Progenitor cell of endocrine pancreas (in vitro differentiated cells): Measurements from ENCODE around the gene VMAC. TPM values are rescaled to one million over a fixed set of nuclear protein-coding genes. Genes with fewer than 3 reads are reported as not detected.
A peak's percentile ranks its signal among the peaks of the same experiment; 100 is the strongest.

ENCODE experiments used
- DNase-seq: peaks from one replicate; pipeline ENCODE4 v3.0.0; 2021; ENCODE audit warnings: low spot score; ENCODE audit not compliant: unreplicated experiment
- H3K27ac Mint-ChIP-seq: 2 replicates; pipeline ENCODE4 v1.8.0; 2021; ENCODE audit warnings: mild to moderate bottlenecking, moderate library complexity, mixed read lengths
- H3K27me3 Mint-ChIP-seq: 2 replicates; pipeline ENCODE4 v1.8.0; 2021; ENCODE audit warnings: mixed read lengths
- H3K36me3 Mint-ChIP-seq: 2 replicates; pipeline ENCODE4 v1.8.0; 2022; ENCODE audit warnings: mixed read lengths; ENCODE audit not compliant: insufficient read depth
- H3K4me1 Mint-ChIP-seq: 2 replicates; pipeline ENCODE4 v1.8.0; 2021; ENCODE audit warnings: low read depth, mixed read lengths
- H3K4me3 Mint-ChIP-seq: 2 replicates; pipeline ENCODE4 v1.8.0; 2021; ENCODE audit warnings: low read depth, mild to moderate bottlenecking, moderate library complexity, mixed read lengths
- H3K9me3 Mint-ChIP-seq: 2 replicates; pipeline ENCODE4 v1.8.0; 2021; ENCODE audit warnings: low read depth, mixed read lengths
- CTCF ChIP-seq: fragments of 200-600 bp; sonication (generic); IDR thresholded peaks from one replicate; pipeline ENCODE4 v1.5.0; 2021; ENCODE audit warnings: antibody characterized with exemption, mild to moderate bottlenecking; ENCODE audit not compliant: unreplicated experiment
- total RNA-seq: library from RNA; stranded (reverse); gene quantifications from 2 replicates; pipeline ENCODE4 v1.2.1, GENCODE V29; 2021

VMAC gene
- total RNA-seq, 1 donor from 2014 or later: 15.2 TPM

DNA sequence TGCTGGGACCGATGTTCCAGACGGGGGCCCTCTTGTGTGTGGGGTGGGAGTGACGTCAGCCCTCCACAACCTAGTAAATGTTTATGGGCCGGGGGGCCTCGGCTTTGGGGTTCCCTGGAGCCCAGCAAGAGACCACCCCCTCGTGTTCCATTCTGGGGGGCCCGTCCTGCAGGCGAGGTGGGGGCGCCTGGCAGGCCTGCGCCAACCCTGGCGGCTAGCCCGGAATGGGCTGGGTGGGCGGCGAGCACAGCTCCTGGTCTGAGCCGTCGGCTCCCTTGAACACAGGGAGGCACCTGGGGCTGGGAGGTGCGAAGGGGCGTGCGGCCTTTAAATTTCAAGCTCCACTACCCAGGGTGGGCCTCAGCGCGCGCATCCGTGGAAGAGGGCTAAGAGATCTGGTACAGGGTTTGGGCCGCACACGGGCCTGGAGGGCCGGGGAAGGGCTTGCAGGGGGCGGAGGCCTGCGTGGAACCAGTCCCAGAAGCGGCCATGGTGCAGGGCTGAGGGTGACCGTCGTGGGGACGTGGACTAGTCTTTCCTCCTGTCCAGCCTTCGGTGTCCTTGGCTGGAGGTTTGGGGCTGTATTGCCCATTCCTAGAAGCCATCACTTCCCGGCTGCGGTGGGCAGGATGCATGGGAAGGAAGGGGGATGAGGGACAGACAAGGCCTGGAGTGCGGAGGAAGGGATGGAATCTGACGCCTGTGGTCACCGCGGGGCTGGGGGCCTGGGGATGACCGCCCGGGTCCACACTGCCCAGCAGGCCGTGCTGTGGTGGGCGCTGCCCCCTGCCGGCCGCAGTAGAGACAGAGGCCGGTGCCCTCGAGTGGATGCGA, 12.5 kb upstream of the VMAC start:
- DNase-seq: peak; percentile 47
- peak; percentile 92 for TF ChIP-seq CTCF
- peaks cover 2% of the 10 kb centered on the region for H3K36me3 Mint-ChIP-seq
- H3K27ac Mint-ChIP-seq: no peak overlapping the region
- H3K4me3 Mint-ChIP-seq: no peak overlapping the region
- H3K27me3 Mint-ChIP-seq: peaks cover 17% of the 10 kb centered on the region
- no peaks in the 10 kb centered on the region for H3K9me3 Mint-ChIP-seq
- H3K4me1 Mint-ChIP-seq: no peaks in the 10 kb centered on the region

DNA sequence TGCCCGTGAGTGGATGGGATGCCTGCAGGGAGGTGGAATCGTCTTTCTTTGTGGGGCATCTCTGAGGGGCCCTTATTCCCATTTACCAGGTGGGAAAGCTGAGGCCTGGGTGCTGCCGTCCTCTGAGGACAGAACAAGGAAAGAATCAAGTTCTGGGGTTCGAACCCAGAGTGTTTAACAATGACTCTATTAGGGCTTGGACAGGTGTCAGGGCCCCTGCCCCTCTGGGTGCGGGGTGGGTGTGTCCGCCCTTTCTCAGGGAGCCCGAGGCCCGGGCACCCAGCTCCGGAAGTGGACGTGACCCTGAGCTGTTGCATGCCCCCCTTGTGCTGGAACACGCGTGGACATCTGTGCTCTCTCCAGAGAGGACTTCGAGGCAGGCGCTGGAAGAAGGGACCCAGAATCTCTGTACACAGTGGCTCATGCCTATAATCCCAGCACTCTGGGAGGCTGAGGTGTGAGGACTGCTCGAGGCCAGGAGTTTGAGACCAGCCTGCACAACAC, 11.8 kb upstream of the VMAC start:
- Mint-ChIP-seq H3K36me3 (peaks cover 2% of the 10 kb centered on the region), H3K27ac (no peak overlapping the region), H3K9me3 (no peaks in the 10 kb centered on the region), H3K4me1 (no peaks in the 10 kb centered on the region), H3K27me3 (peaks cover 17% of the 10 kb centered on the region), H3K4me3 (no peak overlapping the region)
- TF ChIP-seq CTCF: no peak
- no peak for DNase-seq

DNA sequence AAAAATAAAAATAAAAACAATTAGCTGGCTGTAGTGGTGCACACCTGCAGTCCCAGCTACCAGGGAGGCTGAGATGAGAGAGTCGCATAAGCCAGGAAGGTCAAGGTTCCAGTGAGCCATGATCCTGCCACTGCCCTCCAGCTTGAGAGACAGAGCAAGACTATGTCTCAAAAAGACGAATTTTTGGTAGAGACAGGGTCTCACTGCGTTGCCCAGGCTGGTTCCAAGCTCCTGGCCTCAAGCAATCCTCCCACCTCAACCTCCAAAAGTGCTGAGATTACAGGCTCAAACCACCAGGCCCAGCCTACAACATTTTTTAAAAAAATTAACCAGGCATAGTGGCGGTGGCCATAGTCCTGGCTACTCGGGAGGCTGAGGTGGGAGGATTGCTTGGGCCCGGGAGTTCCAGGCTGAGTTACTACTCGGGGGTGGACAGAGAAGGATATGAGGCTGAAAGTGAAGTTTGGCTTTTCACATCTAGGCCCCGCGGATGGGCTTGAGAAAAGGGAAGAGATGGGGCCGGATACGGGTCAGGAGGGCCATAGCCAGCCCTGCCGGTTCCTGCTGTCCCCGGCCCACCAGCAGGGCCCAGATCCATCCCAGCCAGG, 11.3 kb upstream of the VMAC start:
- Mint-ChIP-seq H3K36me3 (peaks cover 2% of the 10 kb centered on the region), H3K4me3 (no peak overlapping the region), H3K27ac (no peak overlapping the region), H3K27me3 (peaks cover 14% of the 10 kb centered on the region), H3K4me1 (no peaks in the 10 kb centered on the region), H3K9me3 (no peaks in the 10 kb centered on the region)
- no peak for DNase-seq
- TF ChIP-seq CTCF: no peak

- DNase-seq: no peak
- TF ChIP-seq CTCF: no peak
- H3K9me3 Mint-ChIP-seq: no peaks in the 10 kb centered on the region
- H3K4me1 Mint-ChIP-seq: no peaks in the 10 kb centered on the region
- no peak overlapping the region for H3K27ac Mint-ChIP-seq
- H3K27me3 Mint-ChIP-seq: peaks cover 13% of the 10 kb centered on the region
- peaks cover 2% of the 10 kb centered on the region for H3K36me3 Mint-ChIP-seq
- no peak overlapping the region for H3K4me3 Mint-ChIP-seq
Measured at GRCh38 chr19:5893907-5894703, 10.6 kb upstream of the VMAC start.
